Jurkat, Clone E6-1 (cell line): Measurements from ENCODE around the gene SAMD3.
"Not testable (repeated sequence)": the region's sequence is repeated elsewhere in the genome, so short reads cannot be mapped to it uniquely, and the experiment has no call there.

Experiments used
- DNase-seq: peaks from one replicate; pipeline ENCODE4 v3.0.0-alpha.2; 2011; ENCODE audit warnings: low read depth, low spot score
- H3K4me3 ChIP-seq: 2 replicates; pipeline ENCODE4 v1.5.1; 2011; ENCODE audit warnings: mild to moderate bottlenecking, low read length, control low read depth, moderate library complexity

SAMD3 gene

DNA sequence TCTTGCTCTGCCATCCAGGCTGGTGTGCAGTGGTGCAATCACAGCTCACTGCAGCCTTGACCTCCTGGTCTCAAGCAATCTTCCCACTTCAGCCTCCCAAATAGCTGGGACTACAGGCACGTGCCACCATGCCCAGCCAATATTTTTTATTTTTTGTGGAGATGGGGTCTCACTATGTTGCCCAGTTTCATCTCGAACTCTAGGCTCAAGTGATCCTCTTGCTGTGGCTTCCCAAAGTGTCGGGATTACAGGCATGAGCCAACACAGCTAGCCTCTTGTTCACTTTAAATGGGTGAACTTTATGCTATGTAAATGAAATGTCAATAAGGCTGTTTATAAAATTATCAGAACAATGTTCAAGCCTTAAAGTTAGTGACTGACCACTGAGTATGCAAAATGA, 37.1 kb downstream of the SAMD3 start:
- no peak overlapping the region for H3K4me3 ChIP-seq
- no peak for DNase-seq

DNA sequence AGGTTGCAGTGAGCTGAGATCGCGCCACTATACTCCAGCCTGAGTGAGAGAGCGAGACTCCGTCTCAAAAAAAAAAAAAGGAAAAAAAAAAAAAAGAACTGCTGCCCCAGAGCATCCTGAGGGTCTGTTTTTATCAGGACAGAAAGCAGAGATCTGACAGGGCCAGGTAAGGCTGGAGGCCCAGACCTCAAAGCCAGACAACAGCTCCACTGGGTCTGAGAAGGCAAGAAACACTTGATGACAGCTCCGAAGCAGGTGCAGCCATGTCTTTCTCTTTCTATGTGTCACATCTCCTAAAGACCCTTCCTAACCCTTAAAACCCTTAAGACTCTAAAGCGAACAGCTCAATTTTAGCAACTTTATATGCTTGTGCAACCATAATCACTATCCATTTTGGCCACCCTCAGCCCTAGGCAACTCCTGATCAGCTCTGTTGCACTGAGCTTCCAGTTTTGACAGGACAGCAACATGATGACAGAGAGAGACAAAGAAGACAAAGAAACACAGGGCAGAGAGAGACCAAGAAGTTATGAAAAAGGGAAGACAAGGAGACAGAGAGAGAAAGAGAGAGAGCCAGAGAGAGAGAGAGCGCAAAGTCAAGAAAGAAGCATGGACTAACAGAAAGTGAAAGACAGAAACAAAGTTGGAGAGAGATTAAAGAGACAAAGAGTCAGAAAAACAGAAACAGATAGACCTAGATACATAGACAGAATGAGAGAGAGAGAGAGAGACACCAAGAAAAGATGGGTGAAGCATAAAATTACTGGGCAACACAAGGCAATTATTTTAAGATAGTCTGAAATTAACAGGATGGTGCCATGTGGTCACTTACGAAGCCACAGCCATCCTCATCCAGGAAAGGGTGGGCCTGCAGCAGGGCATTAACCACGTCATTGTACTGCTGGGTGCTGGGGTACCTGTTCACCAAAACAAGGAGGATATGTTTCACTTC, 39.2 kb downstream of the SAMD3 start:
- no peak for DNase-seq
- no peak overlapping the region for H3K4me3 ChIP-seq

DNA sequence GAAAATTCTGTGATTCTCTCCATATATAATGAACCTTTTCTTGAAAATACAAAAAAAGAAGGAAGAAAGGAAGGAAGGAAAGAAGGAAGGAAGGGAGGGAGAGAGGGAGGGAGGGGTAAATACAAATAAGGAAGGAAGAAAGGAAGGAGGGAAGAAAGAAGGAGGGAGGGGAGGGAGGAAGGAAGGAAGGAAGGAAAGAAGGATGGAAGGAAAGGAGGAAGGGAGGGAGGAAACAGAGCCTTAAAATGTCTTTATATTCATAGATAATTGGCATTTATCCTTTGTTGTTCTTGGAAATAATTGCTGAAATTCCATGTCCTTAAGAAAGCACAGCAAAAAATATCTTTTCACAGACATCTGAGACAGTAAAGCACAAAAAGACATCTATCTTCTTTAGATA, 40.3 kb downstream of the SAMD3 start:
- no peak overlapping the region for H3K4me3 ChIP-seq
- DNase-seq = no peak

DNA sequence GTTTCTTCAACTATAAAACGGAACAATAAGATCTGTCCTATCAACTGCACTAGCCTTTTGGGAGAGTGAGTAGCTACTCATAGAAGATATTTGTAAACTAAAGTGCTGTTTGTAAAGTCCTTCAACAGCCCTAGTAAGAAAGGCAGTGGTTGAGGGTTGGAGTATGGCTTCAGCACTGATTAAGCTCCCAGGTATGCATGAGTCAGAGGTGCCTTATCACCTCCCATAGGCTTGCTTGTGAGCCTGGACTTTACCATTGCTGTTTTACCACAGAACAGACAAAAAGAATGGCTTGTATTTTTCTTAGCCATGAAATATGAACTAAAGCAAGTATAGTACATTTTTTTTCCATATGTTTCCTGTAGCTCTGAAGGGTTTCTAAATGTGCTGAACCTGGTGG, 44.1 kb downstream of the SAMD3 start:
- DNase-seq = no peak
- H3K4me3 ChIP-seq = no peak overlapping the region

DNA sequence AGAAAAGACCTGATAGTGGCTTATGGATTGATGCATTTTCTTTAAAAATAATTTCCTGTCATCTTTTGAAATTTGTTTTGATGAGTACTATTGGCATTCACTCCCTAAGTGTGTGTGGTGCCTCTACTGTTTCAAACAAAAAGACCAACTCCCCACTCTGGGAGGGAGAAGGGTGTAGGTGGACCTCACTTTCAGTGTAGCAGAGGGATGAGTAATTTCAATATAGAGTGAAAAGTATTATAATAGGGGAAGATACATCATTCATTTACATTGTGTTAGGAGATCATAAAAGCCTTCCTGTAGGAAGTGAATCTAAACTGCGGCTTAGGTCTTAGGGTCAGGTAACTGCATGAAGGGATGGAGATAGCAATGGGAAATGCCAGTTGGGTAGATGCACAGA, 46.4 kb downstream of the SAMD3 start:
- DNase-seq = no peak
- H3K4me3 ChIP-seq = no peak overlapping the region

DNA sequence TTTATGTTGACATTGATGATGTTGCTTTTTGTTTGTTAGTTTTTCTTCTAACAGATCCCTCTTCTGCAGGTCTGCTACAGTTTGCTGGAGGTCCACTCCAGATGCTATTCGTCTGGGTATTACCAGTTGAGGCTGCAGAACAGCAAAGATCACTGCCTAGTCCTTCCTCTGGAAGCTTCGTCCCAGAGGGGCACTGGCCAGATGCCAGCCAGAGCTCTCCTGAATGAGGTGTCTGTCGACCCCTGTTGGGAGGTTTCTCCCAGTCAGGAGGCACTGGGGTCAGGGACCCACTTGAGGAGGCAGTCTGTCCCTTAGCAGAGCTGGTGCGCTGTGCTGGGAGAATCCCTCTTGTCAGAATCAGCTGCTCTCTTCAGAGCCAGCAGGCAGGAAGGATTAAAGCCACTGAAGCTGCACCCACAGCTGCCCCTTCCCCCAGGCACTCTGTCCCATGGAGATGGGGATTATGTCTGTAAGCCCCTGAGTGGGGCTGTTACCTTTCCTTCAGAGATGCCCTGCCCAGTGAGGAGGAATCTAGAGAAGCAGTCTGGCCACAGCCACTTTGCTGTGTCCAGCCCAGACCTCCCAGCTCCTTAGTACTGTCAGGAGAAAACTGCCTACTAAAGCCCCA, 49.3 kb downstream of the SAMD3 start:
- DNase-seq, H3K4me3 ChIP-seq: not testable (repeated sequence)

GRCh38 chr6:130170160-130170559, 52.6 kb downstream of the SAMD3 start:
- H3K4me3 ChIP-seq, DNase-seq: not testable (repeated sequence)

GRCh38 chr6:130167655-130168054, 55.1 kb downstream of the SAMD3 start:
- DNase-seq = no peak
- no peak overlapping the region for H3K4me3 ChIP-seq

DNA sequence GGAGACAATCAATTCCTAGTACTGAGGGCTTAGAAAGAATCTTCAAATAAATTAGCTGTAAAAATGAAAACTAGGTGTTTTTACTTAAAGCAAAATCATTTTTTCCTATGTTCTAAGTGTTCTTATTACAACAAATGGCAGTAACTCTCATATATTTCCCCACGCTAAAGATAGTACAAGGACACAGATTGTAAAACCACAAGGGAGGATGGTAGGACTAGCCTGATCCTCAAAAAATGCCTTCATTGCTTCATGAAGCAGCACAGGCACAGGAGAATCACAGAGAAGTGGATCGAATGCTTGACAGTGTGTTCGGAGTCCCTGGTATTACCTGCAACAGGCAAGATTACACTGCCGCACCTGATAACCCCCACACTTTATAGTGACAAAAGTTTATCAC, 58.5 kb downstream of the SAMD3 start:
- DNase-seq = no peak
- H3K4me3 ChIP-seq = no peak overlapping the region

GRCh38 chr6:130163266-130163665, 59.5 kb downstream of the SAMD3 start:
- H3K4me3 ChIP-seq = no peak overlapping the region
- no peak for DNase-seq

DNA sequence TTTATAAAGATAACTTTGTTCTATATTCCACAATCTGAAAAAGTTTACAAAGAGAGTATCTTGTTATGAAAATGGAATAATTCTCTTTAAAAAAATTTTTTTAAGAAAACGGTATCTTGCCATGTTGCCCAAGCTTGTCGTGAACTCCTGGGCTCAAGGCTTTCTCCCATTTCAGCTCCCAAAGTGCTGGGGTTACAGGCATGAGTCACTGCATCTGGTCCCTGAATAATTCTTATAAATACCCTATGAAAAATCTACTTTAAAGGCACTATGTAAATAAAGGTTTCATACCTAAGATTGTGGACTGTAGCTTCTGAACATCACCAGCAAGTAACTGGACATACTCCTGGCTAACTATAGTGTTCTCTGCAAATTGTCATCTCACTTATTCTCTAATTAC, 60.3 kb downstream of the SAMD3 start:
- no peak for DNase-seq
- no peak overlapping the region for H3K4me3 ChIP-seq

- no peak overlapping the region for H3K4me3 ChIP-seq
- DNase-seq = no peak
These were observed 60.9 kb downstream of the SAMD3 start for GRCh38 chr6:130161683-130162404.

DNA sequence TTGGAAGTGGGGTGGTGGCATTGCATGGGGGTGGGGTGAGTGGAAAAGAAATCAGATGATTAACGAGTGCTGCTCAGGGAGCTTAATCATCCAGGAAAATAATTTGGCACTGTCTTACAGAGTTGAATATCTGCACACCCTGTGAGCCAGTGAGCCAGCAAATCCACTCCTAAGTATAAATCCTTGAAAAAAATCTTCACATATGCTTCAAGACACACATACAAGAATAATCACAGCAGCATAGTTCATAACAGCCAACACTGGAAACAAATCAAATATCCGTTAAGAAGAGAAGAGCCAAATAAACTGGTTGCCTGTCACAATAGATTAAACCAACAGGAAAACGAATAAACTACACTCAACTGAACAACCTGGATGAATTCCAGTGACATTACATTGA, 62.8 kb downstream of the SAMD3 start:
- H3K4me3 ChIP-seq = no peak overlapping the region
- DNase-seq = no peak

DNA sequence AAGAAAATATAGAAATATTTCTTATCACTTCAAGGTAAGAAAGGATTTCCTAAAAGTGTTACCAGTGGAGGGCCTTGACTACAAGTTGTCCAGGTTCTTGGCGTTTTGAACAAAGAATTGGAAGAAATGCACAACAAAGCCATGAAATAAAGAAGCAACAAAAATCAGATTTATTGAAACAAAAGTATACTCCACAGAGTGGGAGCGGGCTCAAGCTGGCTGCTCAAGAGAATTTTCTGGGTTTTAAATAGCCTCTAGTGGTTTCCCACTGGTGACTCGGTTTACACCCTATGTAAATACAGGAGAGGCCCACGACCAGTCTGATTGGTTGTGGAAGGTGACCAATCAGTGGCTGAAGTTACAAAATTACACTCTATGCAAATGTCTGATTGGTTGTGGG, 64.2 kb downstream of the SAMD3 start:
- H3K4me3 ChIP-seq = no peak overlapping the region
- DNase-seq = no peak

DNA sequence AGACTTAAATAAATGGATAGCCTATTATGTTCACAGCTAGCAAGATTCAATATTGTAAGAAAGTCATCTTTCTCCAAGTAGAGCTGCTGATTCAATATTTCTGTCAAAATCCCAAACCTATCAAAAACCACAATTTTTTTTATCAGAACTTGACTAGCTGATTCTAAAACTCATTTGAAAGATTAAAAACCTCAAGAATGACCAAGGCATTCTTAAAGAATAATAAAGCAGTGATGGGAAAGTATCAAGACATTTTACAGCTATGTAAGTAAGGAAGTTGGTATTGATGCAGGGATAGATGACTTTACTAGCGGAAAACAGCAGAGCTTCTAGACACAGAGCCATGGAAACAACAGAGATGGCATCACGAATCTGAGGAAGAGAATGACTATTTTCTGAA, 64.7 kb downstream of the SAMD3 start:
- H3K4me3 ChIP-seq = no peak overlapping the region
- DNase-seq = no peak

- no peak for DNase-seq
- no peak overlapping the region for H3K4me3 ChIP-seq
These were observed 65.8 kb downstream of the SAMD3 start for GRCh38 chr6:130156908-130157307.

GRCh38 chr6:130152908-130153510, 69.7 kb downstream of the SAMD3 start:
- no peak overlapping the region for H3K4me3 ChIP-seq
- DNase-seq = no peak

- H3K4me3 ChIP-seq = no peak overlapping the region
- no peak for DNase-seq
These were observed 71.8 kb downstream of the SAMD3 start for GRCh38 chr6:130150906-130151305.

- not testable (repeated sequence) for DNase-seq, H3K4me3 ChIP-seq
These were observed 73.7 kb downstream of the SAMD3 start for GRCh38 chr6:130149016-130149415.

- peak; percentile 34 for DNase-seq
- no peak overlapping the region for H3K4me3 ChIP-seq
These were observed 74.6 kb downstream of the SAMD3 start for GRCh38 chr6:130148181-130148580.
